Measurements from ENCODE around the gene DYNC1I2.

DYNC1I2 gene

GRCh38 chr2:171667041-171667440, 20.2 kb upstream of the DYNC1I2 start:
- Histone ChIP-seq H3K9ac (no peak overlapping the region), H3K4me1 (ENCODE audit: low read depth, poor library complexity, severe bottlenecking) (no peaks in the 10 kb centered on the region), H4K20me1 (ENCODE audit: insufficient read depth) (no peaks in the 10 kb centered on the region), H2AFZ (ENCODE audit: low read depth) (no peak overlapping the region), H3K4me2 (no peak overlapping the region), H3K79me2 (ENCODE audit: insufficient read depth, low read depth) (no peaks in the 10 kb centered on the region), H3K27me3 (ENCODE audit: insufficient read depth, low read depth) (no peaks in the 10 kb centered on the region), H3K36me3 (ENCODE audit: insufficient read depth) (no peaks in the 10 kb centered on the region), H3K4me3 (IDR thresholded peaks at IDR 0.05; ENCODE audit: insufficient read depth, low read depth, low read length) (no peak overlapping the region), H3K27ac (no peak overlapping the region)
- no peak for TF ChIP-seq CTCF (conservative IDR thresholded peaks at IDR 0.05; ENCODE audit: low read depth, low read length)

- H3K27me3 ChIP-seq (ENCODE audit: insufficient read depth, low read depth) = no peaks in the 10 kb centered on the region
- no peak for TF ChIP-seq CTCF (conservative IDR thresholded peaks at IDR 0.05; ENCODE audit: low read depth, low read length)
- H3K4me1 ChIP-seq (ENCODE audit: low read depth, poor library complexity, severe bottlenecking) = no peaks in the 10 kb centered on the region
- no peak overlapping the region for H3K27ac ChIP-seq
- no peaks in the 10 kb centered on the region for H4K20me1 ChIP-seq (ENCODE audit: insufficient read depth)
- no peak overlapping the region for H3K4me3 ChIP-seq (IDR thresholded peaks at IDR 0.05; ENCODE audit: insufficient read depth, low read depth, low read length)
- H3K36me3 ChIP-seq (ENCODE audit: insufficient read depth) = no peaks in the 10 kb centered on the region
- H3K4me2 ChIP-seq = no peak overlapping the region
- H3K79me2 ChIP-seq (ENCODE audit: insufficient read depth, low read depth) = no peaks in the 10 kb centered on the region
- H2AFZ ChIP-seq (ENCODE audit: low read depth) = no peak overlapping the region
- H3K9ac ChIP-seq = no peak overlapping the region
Measured at GRCh38 chr2:171668183-171668582, 19.1 kb upstream of the DYNC1I2 start.

GRCh38 chr2:171669121-171669520, 18.1 kb upstream of the DYNC1I2 start:
- Histone ChIP-seq H3K9ac (no peak overlapping the region), H3K79me2 (ENCODE audit: insufficient read depth, low read depth) (no peaks in the 10 kb centered on the region), H3K4me1 (ENCODE audit: low read depth, poor library complexity, severe bottlenecking) (no peaks in the 10 kb centered on the region), H2AFZ (ENCODE audit: low read depth) (no peak overlapping the region), H3K36me3 (ENCODE audit: insufficient read depth) (no peaks in the 10 kb centered on the region), H3K4me3 (IDR thresholded peaks at IDR 0.05; ENCODE audit: insufficient read depth, low read depth, low read length) (no peak overlapping the region), H3K27ac (no peak overlapping the region), H3K4me2 (no peak overlapping the region), H3K27me3 (ENCODE audit: insufficient read depth, low read depth) (no peaks in the 10 kb centered on the region), H4K20me1 (ENCODE audit: insufficient read depth) (no peaks in the 10 kb centered on the region)
- no peak for TF ChIP-seq CTCF (conservative IDR thresholded peaks at IDR 0.05; ENCODE audit: low read depth, low read length)

GRCh38 chr2:171670655-171671054, 16.6 kb upstream of the DYNC1I2 start:
- no peaks in the 10 kb centered on the region for H3K36me3 ChIP-seq (ENCODE audit: insufficient read depth)
- no peak overlapping the region for H3K27ac ChIP-seq
- no peaks in the 10 kb centered on the region for H4K20me1 ChIP-seq (ENCODE audit: insufficient read depth)
- no peaks in the 10 kb centered on the region for H3K79me2 ChIP-seq (ENCODE audit: insufficient read depth, low read depth)
- no peak overlapping the region for H3K9ac ChIP-seq
- no peaks in the 10 kb centered on the region for H3K27me3 ChIP-seq (ENCODE audit: insufficient read depth, low read depth)
- H3K4me3 ChIP-seq (IDR thresholded peaks at IDR 0.05; ENCODE audit: insufficient read depth, low read depth, low read length) = no peak overlapping the region
- H3K4me1 ChIP-seq (ENCODE audit: low read depth, poor library complexity, severe bottlenecking) = no peaks in the 10 kb centered on the region
- TF ChIP-seq CTCF (conservative IDR thresholded peaks at IDR 0.05; ENCODE audit: low read depth, low read length) = no peak
- H2AFZ ChIP-seq (ENCODE audit: low read depth) = no peak overlapping the region
- H3K4me2 ChIP-seq = no peak overlapping the region

GRCh38 chr2:171671867-171672266, 15.4 kb upstream of the DYNC1I2 start:
- no peak for TF ChIP-seq CTCF (conservative IDR thresholded peaks at IDR 0.05; ENCODE audit: low read depth, low read length)
- Histone ChIP-seq H3K27ac (no peak overlapping the region), H3K9ac (no peak overlapping the region), H3K4me2 (no peak overlapping the region), H3K4me1 (ENCODE audit: low read depth, poor library complexity, severe bottlenecking) (no peaks in the 10 kb centered on the region), H3K36me3 (ENCODE audit: insufficient read depth) (no peaks in the 10 kb centered on the region), H3K27me3 (ENCODE audit: insufficient read depth, low read depth) (no peaks in the 10 kb centered on the region), H2AFZ (ENCODE audit: low read depth) (no peak overlapping the region), H3K4me3 (IDR thresholded peaks at IDR 0.05; ENCODE audit: insufficient read depth, low read depth, low read length) (no peak overlapping the region), H4K20me1 (ENCODE audit: insufficient read depth) (no peaks in the 10 kb centered on the region), H3K79me2 (ENCODE audit: insufficient read depth, low read depth) (no peaks in the 10 kb centered on the region)
